PC-9 (cell line): ENCODE measurements around the gene CETP.

Source experiments
- CTCF ChIP-seq: fragments of 200-600 bp; sonication (generic); conservative IDR thresholded peaks from 2 replicates; pipeline ENCODE4 v1.6.1; 2017; ENCODE audit warnings: mixed run types, antibody characterized with exemption, mild to moderate bottlenecking, moderate library complexity
- EZH2 ChIP-seq: fragments of 200-600 bp; sonication (generic); IDR thresholded peaks from 2 replicates; pipeline ENCODE4 v1.8.0; 2017; ENCODE audit warnings: antibody characterized with exemption, low read depth

GRCh38 chr16:57012353-57012752 is 50.6 kb downstream of the CETP start:
- no peak for TF ChIP-seq CTCF
- no peak for TF ChIP-seq EZH2
